OCI-LY7 (cell line): ENCODE results near the gene VEGFB.

Source experiments
- EZH2phosphoT487 ChIP-seq: fragments of 200-600 bp; sonication (generic); IDR thresholded peaks from 2 replicates; pipeline ENCODE4 v1.6.1; 2018; ENCODE audit warnings: low read depth, borderline replicate concordance, mild to moderate bottlenecking, mixed run types, antibody characterized with exemption, low read length, moderate library complexity, mixed read lengths
- TF ChIP-seq, protein P1 (sequence below): fragments of 200-600 bp; sonication (generic); conservative IDR thresholded peaks from 2 replicates; pipeline ENCODE4 v1.5.1; 2014; ENCODE audit warnings: mild to moderate bottlenecking, antibody characterized with exemption, low read length, moderate library complexity, mixed read lengths

- TF ChIP-seq, protein P1, sequence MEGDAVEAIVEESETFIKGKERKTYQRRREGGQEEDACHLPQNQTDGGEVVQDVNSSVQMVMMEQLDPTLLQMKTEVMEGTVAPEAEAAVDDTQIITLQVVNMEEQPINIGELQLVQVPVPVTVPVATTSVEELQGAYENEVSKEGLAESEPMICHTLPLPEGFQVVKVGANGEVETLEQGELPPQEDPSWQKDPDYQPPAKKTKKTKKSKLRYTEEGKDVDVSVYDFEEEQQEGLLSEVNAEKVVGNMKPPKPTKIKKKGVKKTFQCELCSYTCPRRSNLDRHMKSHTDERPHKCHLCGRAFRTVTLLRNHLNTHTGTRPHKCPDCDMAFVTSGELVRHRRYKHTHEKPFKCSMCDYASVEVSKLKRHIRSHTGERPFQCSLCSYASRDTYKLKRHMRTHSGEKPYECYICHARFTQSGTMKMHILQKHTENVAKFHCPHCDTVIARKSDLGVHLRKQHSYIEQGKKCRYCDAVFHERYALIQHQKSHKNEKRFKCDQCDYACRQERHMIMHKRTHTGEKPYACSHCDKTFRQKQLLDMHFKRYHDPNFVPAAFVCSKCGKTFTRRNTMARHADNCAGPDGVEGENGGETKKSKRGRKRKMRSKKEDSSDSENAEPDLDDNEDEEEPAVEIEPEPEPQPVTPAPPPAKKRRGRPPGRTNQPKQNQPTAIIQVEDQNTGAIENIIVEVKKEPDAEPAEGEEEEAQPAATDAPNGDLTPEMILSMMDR: peak; percentile 71
- TF ChIP-seq EZH2phosphoT487: no peak
Measured at GRCh38 chr11:64252003-64252872, 17.9 kb downstream of the VEGFB start.
